ENCODE results near the gene PRR22.

Gene PRR22

DNA sequence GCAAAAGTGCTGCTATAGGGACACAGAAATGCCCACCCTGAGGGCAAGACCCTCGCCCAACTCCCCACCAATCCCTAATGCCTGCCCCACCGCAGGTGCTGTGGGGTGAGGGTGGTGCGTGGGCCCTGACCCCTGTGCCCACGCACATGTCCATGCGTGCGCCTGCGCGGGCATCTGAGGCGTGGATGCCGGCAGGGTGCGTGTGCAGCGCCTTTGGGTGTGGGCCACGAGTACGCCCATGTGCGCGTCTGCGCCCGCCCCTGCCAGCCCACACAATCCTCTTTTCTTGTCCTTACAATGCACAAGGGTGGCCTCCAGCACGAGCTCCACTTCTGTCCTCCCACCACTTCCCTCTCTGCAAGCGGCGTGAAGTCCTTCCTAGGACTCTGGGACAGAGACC is 40.6 kb upstream of the PRR22 start:
- H3K9ac ChIP-seq (ENCODE audit: low read length in 2 of 2): no peak overlapping the region
- H3K4me3 ChIP-seq (ENCODE audit: low read length in 2 of 2): no peak overlapping the region
- H3K4me1 ChIP-seq (ENCODE audit: control insufficient read depth, insufficient read depth, low read length): peaks cover 51% of the 10 kb centered on the region
- H3K9me3 ChIP-seq (ENCODE audit: control insufficient read depth in 2 of 2, low read length in 2 of 2): no peaks in the 10 kb centered on the region
- H3K27me3 ChIP-seq (ENCODE audit: control insufficient read depth in 1 of 2, insufficient read depth in 2 of 2, low read length in 2 of 2): no peaks in the 10 kb centered on the region
- no peak overlapping the region for H3K27ac ChIP-seq (ENCODE audit: low read length)
- no peaks in the 10 kb centered on the region for H3K36me3 ChIP-seq (ENCODE audit: control insufficient read depth in 2 of 2, insufficient read depth in 2 of 2, low read length in 2 of 2)

DNA sequence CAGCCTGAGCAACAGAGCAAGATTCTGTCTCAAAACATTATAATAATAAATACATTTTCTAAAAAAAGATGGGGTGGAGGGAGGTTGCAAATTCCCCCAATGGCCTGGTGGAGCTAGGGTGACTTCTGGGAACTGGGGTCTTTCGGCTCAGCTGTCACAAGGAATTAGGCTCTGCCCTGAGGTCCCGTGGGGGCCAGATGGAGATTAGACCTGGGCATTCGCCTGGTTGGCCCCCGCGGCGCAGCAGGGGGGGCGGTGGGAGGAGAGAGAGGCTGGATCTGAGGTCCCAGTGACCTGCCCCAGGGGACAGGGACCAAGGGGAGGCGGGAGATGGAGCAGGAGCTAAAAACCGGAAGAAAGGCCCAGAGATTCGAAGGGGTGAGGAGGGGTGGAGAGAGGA is 40.2 kb upstream of the PRR22 start:
- Histone ChIP-seq H3K9ac (ENCODE audit: low read length in 2 of 2) (no peak overlapping the region), H3K4me3 (ENCODE audit: low read length in 2 of 2) (no peak overlapping the region), H3K9me3 (ENCODE audit: control insufficient read depth in 2 of 2, low read length in 2 of 2) (no peaks in the 10 kb centered on the region), H3K4me1 (ENCODE audit: control insufficient read depth, insufficient read depth, low read length) (peaks cover 49% of the 10 kb centered on the region), H3K27me3 (ENCODE audit: control insufficient read depth in 1 of 2, insufficient read depth in 2 of 2, low read length in 2 of 2) (no peaks in the 10 kb centered on the region), H3K27ac (ENCODE audit: low read length) (no peak overlapping the region), H3K36me3 (ENCODE audit: control insufficient read depth in 2 of 2, insufficient read depth in 2 of 2, low read length in 2 of 2) (no peaks in the 10 kb centered on the region)

DNA sequence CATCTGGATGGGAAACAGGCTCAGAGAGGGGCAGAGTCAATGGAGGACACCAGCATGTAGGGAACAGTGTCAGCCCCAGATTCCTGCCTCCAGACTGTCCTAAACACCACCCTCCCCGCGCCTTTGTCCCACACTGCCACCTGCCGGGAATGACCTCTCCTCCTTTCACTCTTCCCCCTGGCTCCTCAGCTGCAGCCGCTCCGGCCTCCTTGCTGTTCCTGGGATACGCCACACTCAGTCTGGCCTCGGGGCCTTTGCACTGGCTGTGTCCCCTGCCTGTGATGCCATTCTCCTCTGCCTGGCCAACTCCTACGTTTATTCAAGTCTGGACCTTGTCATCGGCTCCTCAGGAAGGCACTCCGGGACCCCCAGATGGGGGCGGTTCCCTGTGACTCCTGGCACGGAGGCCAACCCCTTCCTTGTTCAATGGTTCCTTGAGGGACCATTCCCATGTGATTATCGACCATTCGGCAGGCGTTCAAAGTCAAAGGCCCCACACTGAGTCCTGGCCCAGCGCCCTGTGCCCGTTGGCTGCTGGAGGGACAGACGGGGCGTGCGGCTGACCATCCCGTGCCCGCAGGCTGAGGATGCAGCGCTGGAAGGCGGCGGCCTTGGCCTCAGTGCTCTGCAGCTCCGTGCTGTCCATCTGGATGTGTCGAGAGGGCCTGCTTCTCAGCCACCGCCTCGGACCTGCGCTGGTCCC is 39.2 kb upstream of the PRR22 start:
- Histone ChIP-seq H3K4me1 (ENCODE audit: control insufficient read depth, insufficient read depth, low read length) (peaks cover 39% of the 10 kb centered on the region), H3K9ac (ENCODE audit: low read length in 2 of 2) (no peak overlapping the region), H3K4me3 (ENCODE audit: low read length in 2 of 2) (no peak overlapping the region), H3K36me3 (ENCODE audit: control insufficient read depth in 2 of 2, insufficient read depth in 2 of 2, low read length in 2 of 2) (no peaks in the 10 kb centered on the region), H3K27ac (ENCODE audit: low read length) (no peak overlapping the region), H3K27me3 (ENCODE audit: control insufficient read depth in 1 of 2, insufficient read depth in 2 of 2, low read length in 2 of 2) (no peaks in the 10 kb centered on the region), H3K9me3 (ENCODE audit: control insufficient read depth in 2 of 2, low read length in 2 of 2) (no peaks in the 10 kb centered on the region)

DNA sequence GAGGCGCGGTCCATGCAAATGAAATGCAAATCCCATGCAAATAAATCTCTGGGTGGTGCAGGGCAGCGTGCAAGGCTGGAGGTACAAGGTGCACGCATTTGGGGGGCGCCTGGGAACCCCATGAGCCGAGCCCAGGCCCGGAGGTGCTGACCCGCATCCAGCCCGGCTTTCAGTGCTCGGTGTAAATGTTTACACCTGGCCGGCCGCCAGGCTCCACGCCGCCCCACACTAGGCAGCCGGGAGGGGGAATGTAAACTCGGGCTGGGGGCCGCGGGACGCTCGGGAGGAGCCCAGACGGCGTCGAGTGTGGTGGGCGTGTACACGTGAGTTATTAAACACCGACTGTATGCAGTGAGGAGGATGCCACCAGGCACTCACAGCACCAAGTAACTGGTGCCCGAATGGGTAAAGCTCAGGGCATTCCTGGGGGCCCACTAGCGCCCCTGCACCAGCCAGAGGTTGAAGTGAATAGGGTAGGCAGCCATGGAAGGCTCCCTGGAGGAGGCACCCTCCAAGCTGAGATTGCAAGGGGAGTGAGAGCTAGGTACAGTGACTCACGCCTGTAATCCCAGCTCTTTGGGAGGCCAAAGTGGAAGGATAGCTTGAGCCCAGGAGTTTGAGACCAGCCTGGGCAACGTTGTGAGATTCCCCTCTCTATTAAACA is 37.8 kb upstream of the PRR22 start:
- Histone ChIP-seq H3K9ac (ENCODE audit: low read length in 2 of 2) (no peak overlapping the region), H3K36me3 (ENCODE audit: control insufficient read depth in 2 of 2, insufficient read depth in 2 of 2, low read length in 2 of 2) (no peaks in the 10 kb centered on the region), H3K4me3 (ENCODE audit: low read length in 2 of 2) (peak overlapping the region in 1 of 2 donors; percentile 15), H3K9me3 (ENCODE audit: control insufficient read depth in 2 of 2, low read length in 2 of 2) (no peaks in the 10 kb centered on the region), H3K27ac (ENCODE audit: low read length) (no peak overlapping the region), H3K27me3 (ENCODE audit: control insufficient read depth in 1 of 2, insufficient read depth in 2 of 2, low read length in 2 of 2) (no peaks in the 10 kb centered on the region), H3K4me1 (ENCODE audit: control insufficient read depth, insufficient read depth, low read length) (peaks cover 27% of the 10 kb centered on the region)

DNA sequence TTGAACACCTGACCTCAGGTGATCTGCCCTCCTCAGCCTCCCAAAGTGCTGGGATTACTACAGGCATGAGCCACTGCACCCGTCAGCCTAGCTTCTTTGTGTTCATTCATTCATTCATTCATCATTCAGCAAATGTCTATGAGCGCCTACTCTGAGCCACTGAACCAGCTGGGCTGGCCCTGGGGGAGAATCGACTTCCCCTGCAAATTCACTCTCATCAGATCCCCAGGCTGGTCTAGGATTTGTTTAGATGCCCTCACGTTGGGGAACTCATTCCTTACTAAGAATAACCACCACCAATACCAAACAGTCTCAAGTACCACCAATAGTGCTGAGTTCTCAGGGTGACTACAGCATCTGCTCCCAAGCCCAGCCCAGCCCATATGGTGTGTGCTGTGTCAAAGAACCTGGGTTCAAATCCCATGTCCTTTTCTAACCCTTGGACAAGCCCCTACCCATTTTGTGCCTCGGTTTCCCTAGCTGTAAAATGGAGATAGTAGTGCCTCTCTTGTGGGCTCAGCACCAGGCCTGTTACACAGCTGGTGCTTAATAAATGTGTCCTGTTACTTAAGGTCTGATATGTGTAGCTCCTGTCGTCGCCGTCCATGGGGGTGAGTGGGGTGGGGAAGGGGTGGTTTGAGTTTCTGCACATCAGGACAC is 37.1 kb upstream of the PRR22 start:
- H3K27ac ChIP-seq (ENCODE audit: low read length): no peak overlapping the region
- H3K4me1 ChIP-seq (ENCODE audit: control insufficient read depth, insufficient read depth, low read length): peaks cover 20% of the 10 kb centered on the region
- no peaks in the 10 kb centered on the region for H3K27me3 ChIP-seq (ENCODE audit: control insufficient read depth in 1 of 2, insufficient read depth in 2 of 2, low read length in 2 of 2)
- H3K4me3 ChIP-seq (ENCODE audit: low read length in 2 of 2): peak overlapping the region in 1 of 2 donors; percentile 15
- no peaks in the 10 kb centered on the region for H3K36me3 ChIP-seq (ENCODE audit: control insufficient read depth in 2 of 2, insufficient read depth in 2 of 2, low read length in 2 of 2)
- no peak overlapping the region for H3K9ac ChIP-seq (ENCODE audit: low read length in 2 of 2)
- no peaks in the 10 kb centered on the region for H3K9me3 ChIP-seq (ENCODE audit: control insufficient read depth in 2 of 2, low read length in 2 of 2)

DNA sequence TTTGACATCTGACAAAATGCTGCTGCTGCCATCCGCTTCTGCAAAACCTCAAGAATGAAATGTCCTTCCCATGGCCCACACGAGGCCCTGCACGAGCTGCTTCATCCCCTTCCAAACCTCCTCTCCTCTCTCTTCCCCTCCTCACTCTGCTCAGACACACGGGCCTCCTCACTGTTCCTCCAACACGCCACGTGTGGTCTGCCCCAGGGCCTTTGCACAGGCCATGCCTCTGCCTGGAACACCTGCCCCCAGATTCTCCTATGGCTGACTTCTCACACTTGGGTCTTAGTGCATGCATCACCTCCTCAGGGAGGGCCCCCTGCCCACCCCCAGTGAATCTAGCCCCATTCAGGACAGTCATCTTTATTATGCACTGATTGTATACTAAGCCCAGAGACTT is 36.2 kb upstream of the PRR22 start:
- H3K27ac ChIP-seq (ENCODE audit: low read length): no peak overlapping the region
- peaks cover 14% of the 10 kb centered on the region for H3K4me1 ChIP-seq (ENCODE audit: control insufficient read depth, insufficient read depth, low read length)
- no peak overlapping the region for H3K4me3 ChIP-seq (ENCODE audit: low read length in 2 of 2)
- H3K27me3 ChIP-seq (ENCODE audit: control insufficient read depth in 1 of 2, insufficient read depth in 2 of 2, low read length in 2 of 2): no peaks in the 10 kb centered on the region
- H3K36me3 ChIP-seq (ENCODE audit: control insufficient read depth in 2 of 2, insufficient read depth in 2 of 2, low read length in 2 of 2): no peaks in the 10 kb centered on the region
- H3K9ac ChIP-seq (ENCODE audit: low read length in 2 of 2): no peak overlapping the region
- H3K9me3 ChIP-seq (ENCODE audit: control insufficient read depth in 2 of 2, low read length in 2 of 2): no peaks in the 10 kb centered on the region

DNA sequence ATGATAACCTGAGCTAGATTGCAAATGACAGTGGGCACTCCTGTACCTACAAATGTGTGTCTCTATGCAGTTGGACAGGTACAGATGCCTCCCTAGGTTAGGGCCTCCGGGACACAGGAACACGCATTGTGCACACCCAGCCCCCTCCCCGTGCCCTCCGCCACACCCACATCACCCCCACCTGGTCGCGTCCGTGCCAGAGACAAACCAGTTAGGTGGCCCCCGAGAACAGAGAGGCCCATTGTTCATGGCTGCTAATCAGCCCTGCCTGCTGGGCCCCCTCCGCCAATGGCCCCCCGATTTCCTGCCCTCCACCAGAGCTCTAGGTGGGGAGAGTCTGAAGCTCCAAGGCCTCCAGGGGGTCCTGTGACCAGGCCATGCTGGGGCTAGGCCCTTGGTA is 34.0 kb upstream of the PRR22 start:
- Histone ChIP-seq H3K4me1 (ENCODE audit: control insufficient read depth, insufficient read depth, low read length) (peaks cover 14% of the 10 kb centered on the region), H3K9me3 (ENCODE audit: control insufficient read depth in 2 of 2, low read length in 2 of 2) (no peaks in the 10 kb centered on the region), H3K36me3 (ENCODE audit: control insufficient read depth in 2 of 2, insufficient read depth in 2 of 2, low read length in 2 of 2) (no peaks in the 10 kb centered on the region), H3K27me3 (ENCODE audit: control insufficient read depth in 1 of 2, insufficient read depth in 2 of 2, low read length in 2 of 2) (no peaks in the 10 kb centered on the region), H3K27ac (ENCODE audit: low read length) (no peak overlapping the region), H3K4me3 (ENCODE audit: low read length in 2 of 2) (no peak overlapping the region), H3K9ac (ENCODE audit: low read length in 2 of 2) (no peak overlapping the region)

DNA sequence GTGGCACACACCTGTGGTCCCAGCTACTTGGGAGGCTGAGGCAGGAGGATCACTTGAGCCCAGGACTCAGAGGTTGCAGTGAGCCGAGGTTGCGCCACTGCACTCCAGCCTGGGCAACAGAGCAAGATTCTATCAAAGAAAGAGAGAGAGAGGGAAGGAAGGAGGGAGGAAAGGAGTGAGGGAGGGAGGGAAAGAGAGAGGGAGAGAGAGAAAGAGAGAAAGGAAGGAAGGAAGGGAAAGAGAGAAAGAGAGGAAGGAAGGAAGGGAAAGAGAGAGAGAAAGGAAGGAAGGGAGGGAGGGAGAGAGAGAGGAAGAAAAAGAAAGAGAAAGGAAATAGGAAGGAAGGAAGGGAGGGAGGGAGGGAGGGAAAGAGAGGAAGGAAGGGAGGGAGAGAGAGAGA is 32.7 kb upstream of the PRR22 start:
- Histone ChIP-seq H3K4me1 (ENCODE audit: control insufficient read depth, insufficient read depth, low read length) (peaks cover 10% of the 10 kb centered on the region), H3K27me3 (ENCODE audit: control insufficient read depth in 1 of 2, insufficient read depth in 2 of 2, low read length in 2 of 2) (no peaks in the 10 kb centered on the region), H3K27ac (ENCODE audit: low read length) (no peak overlapping the region), H3K9me3 (ENCODE audit: control insufficient read depth in 2 of 2, low read length in 2 of 2) (no peaks in the 10 kb centered on the region), H3K9ac (ENCODE audit: low read length in 2 of 2) (no peak overlapping the region), H3K4me3 (ENCODE audit: low read length in 2 of 2) (no peak overlapping the region), H3K36me3 (ENCODE audit: control insufficient read depth in 2 of 2, insufficient read depth in 2 of 2, low read length in 2 of 2) (no peaks in the 10 kb centered on the region)

DNA sequence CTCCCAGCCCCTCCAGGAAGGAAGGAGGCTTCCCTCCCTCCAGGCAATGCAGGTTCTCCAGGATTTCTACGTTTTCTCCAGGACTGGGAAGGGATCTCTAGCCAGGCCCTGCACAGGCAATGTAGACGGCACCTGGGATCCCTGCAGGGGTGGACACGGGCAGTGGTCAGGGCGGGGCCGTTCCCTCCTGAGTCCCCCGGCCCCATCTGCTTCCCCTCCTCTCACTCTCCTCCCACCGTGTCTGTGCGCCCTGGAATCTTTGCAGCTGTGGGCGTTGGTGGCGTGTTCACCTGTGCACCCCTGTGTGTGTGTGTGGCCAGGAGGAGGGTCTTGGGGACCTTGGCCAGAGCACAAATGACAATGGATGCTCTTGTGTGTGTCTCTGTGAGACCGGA is 30.3 kb upstream of the PRR22 start:
- Histone ChIP-seq H3K4me1 (ENCODE audit: control insufficient read depth, insufficient read depth, low read length) (no peaks in the 10 kb centered on the region), H3K27ac (ENCODE audit: low read length) (no peak overlapping the region), H3K4me3 (ENCODE audit: low read length in 2 of 2) (no peak overlapping the region), H3K27me3 (ENCODE audit: control insufficient read depth in 1 of 2, insufficient read depth in 2 of 2, low read length in 2 of 2) (no peaks in the 10 kb centered on the region), H3K36me3 (ENCODE audit: control insufficient read depth in 2 of 2, insufficient read depth in 2 of 2, low read length in 2 of 2) (no peaks in the 10 kb centered on the region), H3K9me3 (ENCODE audit: control insufficient read depth in 2 of 2, low read length in 2 of 2) (no peaks in the 10 kb centered on the region), H3K9ac (ENCODE audit: low read length in 2 of 2) (no peak overlapping the region)

DNA sequence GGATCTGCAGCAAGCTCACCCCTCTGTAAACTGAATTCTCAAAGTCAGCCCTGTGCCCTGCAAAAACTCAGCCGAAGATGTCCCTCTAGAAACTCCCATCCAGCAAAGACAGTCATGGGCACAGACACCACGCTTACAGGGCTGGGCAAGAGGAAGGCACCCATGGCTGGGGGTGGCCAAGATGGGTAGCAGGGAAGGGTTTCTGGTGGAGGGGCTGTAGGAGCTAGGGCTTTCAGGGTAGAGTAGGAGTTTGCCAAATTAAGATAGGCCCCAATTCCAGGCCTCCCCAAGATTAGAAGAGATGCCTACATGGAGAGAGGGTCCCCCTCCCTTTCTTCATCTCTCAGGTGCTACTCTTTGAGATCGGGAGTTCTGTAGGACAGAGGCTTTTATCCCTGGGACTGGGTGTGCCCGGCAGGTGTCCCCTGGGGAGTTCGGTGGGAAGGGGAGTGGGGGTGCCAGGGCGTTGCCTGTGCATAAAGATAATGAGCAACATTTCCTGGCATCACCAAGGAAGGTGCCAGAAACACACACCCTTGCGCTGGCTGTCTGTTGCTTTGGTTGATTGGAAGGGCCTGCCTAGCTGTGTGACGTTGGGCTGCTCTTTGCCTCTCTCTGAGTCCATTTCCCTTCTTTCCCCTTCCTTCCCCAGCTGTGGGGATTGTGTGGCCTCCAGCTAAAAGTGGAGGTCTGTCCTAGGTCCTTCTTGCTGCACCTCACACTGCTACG is 29.7 kb upstream of the PRR22 start:
- Histone ChIP-seq H3K9ac (ENCODE audit: low read length in 2 of 2) (no peak overlapping the region), H3K36me3 (ENCODE audit: control insufficient read depth in 2 of 2, insufficient read depth in 2 of 2, low read length in 2 of 2) (no peaks in the 10 kb centered on the region), H3K27ac (ENCODE audit: low read length) (no peak overlapping the region), H3K27me3 (ENCODE audit: control insufficient read depth in 1 of 2, insufficient read depth in 2 of 2, low read length in 2 of 2) (no peaks in the 10 kb centered on the region), H3K4me3 (ENCODE audit: low read length in 2 of 2) (no peak overlapping the region), H3K9me3 (ENCODE audit: control insufficient read depth in 2 of 2, low read length in 2 of 2) (no peaks in the 10 kb centered on the region), H3K4me1 (ENCODE audit: control insufficient read depth, insufficient read depth, low read length) (no peaks in the 10 kb centered on the region)
